Measurements from ENCODE around the gene AKT1.

AKT1 gene

DNA sequence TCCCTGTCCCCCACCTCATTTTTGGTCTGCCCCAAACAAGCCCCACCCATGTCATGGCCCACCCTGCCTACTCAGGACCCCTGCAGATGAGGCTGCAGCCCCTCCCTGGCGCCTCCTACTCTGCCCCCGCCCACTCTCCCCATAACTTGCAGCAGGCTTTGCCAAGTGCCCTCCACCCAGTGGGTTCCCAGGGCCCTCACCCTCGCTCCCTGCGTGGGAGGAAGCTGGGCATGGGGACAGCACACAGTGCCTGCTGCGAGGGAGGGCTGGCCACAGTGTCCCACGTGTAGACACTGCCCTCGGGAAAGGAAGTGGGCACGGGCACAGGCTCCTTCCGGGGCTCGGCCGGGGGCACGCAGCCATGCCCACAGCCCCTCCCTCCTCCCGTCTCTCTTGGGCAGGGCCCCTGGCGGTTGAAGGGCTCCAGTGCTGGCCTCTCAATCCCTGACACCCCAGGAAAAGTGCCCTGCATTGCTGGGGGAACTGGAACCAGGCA, 9.4 kb downstream of the AKT1 start:
- peak in 1 of 5 experiments; percentile 65 for DNase-seq

DNA sequence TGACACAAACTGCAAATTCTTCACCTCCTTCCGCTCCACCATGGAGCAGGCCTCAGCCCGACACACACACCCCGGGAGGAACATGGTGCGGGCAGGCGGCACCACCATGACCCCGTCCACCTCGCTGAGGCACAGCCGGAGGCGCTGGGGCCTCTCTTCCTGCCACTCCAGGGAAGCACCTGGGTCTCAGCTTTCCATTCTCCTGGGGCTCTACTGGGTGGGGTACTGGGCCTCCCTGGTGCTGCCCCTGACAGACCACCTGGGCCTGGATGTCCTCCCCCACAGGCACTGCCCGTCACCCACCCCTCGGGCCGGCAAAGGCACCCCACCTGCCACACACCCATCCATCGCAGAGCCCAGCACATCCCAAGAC, 9.9 kb downstream of the AKT1 start:
- no peak for DNase-seq

DNA sequence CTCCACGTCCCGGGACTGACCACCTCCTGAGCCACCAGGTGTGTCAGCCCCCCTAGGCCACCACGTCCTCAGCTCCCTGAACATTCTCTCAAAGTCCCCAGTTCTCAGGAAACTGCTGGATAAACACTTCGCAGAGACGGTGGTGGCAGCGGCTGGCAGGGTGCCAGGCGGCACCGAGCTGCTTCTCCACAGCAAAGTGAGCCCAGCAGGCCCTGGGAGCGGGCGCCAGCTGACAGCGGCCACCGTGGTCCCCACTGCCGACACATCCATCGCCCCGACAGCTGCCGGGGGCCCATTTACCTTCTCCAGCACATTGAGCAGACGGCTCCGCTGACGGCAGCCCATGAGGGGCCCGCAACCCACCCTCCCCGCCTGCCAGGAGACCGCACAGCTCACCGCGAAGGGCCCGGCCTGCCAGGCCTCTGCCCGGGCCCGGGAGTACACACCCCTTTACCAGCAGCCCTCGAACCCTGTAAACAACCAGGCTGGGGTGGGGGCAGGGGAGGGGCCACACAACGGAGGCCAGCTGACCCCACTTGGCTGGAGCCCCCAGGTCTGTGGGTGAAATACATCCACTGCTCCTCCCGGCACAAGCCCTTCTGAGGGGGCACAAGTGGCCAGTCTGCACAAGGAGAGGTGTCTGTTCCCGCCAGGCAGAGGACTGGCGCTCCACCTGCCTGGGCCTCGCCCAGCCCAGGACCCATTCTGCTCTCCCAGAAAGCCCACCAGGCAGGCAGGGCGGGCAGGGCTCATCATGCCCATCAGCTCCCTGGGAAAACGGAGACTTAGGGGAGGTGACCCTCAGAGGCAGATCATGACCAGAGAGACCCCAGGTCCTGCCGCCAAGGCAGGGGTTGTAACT, 10.5 kb downstream of the AKT1 start:
- DNase-seq, result no peak

DNA sequence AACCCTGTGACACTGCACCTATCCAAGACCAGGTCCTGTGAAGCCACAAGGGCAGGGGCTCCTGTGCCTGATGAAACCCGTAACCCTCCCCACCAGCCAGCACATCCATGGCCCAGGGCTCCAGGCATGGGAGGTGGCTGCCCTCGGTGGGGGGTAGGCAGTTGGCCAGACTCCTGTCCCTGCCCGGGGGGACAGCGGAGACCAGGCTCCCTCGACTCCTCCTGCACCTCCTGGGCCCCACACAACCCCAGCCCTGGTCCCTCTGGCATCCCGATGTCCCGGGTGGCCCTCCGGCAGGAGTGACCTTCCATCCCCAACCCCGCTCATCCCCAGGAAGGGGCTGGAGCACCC, 11.4 kb downstream of the AKT1 start:
- no peak for DNase-seq

DNA sequence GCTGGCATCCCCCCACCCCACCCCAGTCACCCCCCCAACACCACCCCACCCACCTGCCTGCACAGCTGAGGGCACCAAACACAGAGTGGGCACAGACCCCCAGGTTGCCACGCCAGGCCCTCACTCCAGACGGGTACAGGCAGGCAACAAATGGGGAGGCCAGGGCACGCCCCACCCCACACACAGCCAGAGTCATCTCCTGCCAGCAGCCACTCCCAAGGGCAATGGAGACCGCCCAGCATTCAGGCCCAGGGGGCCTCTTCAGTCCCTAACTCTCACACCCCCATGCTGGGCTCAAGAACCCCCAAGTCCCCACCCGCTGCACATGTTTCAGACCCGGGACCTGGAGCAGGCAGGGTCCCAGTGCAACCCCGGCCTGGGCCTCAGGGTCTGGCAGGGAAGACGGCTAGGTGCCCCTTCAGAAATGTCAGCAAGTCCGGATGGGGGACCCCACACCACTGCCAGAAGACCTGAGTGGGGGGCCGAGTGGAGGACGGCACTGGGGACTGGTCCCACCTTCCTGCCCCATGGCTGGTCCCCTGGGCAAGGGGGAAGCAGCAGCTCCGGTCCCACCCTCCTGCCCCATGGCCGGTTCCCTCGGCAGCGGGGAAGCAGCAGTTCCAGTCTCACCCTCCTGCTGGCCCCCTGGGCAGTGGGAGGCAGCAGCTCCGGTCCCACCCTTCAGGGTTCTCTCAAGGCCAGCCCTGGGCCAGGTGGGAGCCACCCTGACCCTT, 11.9 kb downstream of the AKT1 start:
- no peak for DNase-seq

DNA sequence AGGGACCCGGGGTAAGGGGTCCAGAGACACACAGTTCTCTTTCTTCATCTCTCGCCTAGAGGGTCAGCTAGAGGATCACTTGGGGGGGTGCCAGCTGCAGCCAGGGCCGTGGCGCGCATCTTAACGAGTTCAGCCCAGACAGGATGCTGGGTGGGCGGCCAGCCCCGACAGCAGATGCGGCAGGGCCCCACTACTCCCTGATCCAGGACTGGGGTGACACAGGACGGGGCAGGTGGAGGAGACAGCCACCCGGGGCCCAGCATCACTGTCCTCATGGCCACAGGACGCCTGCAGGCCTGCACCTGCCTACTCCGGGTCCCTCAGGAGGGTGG, 12.8 kb downstream of the AKT1 start:
- no peak for DNase-seq

DNA sequence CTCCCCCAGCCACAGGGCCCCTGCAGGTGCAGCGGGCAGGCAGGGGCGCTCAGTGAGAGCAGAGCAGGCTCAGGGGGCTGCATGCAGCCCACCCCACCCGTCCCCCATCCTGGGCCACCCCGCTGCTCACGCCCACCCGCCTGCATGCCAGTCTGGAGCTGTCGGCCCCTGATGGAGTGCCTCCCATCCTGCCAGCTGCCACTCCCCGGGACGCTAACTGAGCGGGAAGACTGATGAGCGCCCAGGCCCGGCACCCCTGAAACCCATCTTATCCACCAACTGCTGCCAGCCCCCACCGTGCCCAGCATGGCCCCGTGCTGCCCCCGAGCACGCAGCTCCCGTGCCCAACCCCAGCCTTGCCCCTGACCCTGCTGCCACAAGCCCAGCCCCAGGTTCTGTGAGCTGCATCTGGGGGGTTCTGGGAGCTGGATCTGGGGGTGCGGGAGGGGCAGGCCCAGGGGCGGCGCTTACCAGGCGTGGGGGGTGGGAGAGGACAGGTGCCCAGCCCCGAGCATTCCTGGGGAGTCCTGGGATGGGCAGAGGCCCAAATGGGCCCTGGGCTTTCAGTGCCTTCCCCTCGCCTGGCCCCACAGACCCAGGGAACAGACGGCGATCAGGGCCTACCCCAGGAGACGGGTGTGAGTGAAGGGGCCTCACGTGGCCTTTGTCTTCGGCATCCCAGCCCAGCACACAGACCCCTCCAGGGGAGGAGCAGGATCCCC, 13.3 kb downstream of the AKT1 start:
- DNase-seq, result no peak

DNA sequence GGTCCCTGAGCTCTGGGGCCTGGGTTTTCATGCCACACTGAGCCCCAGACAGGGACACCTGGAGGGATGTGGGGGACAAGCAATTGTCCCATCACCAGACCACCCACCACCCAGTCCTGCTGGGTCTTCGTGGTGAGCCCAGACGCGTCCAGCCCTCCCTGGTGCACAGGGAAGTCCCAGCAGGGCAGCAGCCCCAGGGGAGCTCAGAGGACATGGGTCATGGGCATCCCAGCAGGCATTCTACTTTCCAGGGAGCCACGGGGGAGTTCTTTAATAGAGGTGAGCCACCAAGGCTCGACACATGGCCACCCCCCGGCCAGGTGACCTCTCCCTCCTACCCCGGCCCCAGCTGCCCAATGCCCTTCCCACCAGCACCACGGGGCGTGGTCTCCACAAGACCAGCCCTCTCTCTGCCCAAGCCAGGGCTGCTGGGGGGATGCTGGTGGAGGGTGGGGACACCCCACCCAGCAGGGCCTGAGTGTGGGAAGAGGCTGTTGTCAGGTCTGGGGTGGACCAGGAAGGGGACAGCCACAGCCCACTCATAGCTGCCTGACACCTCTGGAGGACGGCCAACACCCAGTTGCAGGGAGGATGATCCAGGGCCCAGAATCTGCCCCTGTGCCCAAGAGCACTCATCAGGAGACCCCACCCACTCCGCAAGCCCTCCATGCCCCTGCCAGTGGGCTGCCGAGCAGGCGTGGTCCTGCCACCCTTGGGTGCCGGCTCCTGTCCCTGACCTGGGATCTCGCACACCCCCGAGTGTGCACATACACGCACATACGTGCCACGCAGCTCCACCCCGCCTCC, 14.1 kb downstream of the AKT1 start:
- DNase-seq, result no peak

DNA sequence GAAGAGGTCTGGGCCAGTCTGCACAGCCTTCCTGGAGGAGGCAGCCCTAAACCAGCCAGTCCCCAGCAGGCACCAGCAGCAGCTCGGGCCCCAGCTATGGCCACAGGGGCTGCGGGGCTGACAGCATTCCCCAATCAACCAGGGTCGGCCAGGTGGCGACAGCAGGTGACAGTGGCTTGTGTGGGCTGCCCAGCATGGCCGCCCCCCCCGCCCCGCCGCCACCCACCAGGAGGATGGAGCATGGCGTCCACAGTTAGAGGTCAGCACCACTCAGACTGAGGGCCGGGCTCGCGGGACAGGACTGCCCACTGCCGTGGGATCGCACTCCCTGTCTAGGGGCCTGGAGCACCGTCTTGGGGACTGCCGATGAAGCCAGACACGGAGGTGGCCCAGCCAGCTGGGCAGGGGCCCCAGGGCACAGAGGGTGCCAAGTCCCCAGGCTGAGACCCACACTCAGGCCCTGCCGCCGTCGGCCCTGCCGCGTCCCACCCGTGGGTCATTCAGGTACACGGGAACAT, 15.0 kb downstream of the AKT1 start:
- DNase-seq, result no peak

DNA sequence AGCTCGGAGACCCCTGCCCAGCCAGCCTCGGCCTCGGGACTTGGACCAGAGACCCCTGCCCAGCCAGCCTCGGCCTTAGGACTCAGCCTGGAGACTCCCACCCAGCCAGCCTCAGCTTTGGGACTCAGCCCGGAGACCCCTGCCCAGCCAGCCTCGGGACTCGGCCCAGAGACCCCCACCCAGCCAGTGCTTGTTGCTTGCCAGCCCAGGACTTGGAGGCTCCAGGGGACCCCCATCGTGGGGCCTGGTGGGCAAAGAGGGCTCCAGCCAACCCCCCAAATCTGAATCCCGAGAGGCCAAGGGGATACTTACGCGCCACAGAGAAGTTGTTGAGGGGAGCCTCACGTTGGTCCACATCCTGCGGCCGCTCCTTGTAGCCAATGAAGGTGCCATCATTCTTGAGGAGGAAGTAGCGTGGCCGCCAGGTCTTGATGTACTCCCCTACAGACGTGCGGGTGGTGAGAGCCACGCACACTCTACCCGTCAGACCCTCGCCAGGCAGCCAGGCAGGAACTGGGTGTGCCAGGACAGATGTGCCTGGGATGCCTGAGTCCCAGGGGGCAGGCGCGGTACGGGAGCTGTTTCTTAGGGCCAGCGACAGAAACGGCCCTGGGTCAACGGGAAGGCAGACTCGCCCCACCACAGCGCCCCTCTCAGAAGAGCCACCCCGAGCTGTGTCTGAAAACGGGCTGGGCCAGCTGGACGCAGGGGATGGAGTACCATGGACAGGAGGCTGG, 15.6 kb downstream of the AKT1 start:
- DNase-seq, result no peak

DNA sequence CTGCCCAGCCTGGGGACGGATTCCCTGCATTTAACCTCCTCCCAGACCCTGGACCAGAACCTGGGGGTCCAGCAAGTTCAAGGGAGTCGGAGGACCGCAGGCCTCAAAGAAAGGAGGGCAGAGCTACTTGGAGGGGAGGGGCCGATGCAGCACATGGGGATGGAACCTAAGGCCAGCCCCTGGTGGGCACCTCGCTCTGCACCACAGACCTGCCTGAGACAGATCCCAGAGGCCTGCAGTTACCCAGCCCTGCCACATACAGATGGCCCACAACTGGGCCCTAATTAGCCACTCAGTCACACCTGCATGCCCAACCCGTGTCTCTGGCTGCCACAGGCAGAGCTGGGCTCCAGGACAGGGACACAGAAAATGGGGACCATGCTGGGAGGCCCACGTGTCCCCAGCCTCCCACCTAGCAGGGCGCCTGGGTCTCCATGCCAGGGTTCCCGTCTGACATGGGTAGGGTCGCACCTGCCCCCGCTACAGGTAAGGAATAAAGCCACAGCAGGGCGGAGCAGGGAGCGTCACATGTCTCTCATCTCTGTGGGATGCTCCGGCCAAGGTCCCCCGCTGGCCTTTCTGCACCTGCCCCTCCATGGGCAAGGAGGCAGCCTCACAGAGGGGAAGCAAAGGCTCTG, 16.7 kb downstream of the AKT1 start:
- no peak for DNase-seq

DNA sequence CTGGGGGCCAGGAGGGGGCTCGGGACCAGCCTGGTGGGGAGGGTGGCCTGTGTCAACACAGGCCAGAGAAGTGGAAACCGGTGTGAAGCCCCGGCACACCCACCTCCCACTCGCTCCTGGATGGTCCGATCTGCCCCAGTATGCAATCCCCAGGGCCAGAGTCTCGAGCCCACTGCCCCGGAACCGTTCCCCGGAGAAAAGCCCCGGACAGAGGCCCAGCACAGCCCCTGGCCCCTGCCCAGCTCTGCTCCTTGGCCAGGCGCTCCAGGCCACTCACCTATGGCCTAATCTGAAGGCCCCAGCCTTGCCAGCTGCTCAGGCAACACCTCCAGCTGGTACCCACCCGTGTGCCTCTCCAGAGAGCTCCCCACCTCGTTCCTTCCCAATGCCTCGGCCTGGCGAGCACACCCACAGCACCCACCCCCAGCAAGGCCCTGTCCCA, 17.7 kb downstream of the AKT1 start:
- no peak for DNase-seq

DNA sequence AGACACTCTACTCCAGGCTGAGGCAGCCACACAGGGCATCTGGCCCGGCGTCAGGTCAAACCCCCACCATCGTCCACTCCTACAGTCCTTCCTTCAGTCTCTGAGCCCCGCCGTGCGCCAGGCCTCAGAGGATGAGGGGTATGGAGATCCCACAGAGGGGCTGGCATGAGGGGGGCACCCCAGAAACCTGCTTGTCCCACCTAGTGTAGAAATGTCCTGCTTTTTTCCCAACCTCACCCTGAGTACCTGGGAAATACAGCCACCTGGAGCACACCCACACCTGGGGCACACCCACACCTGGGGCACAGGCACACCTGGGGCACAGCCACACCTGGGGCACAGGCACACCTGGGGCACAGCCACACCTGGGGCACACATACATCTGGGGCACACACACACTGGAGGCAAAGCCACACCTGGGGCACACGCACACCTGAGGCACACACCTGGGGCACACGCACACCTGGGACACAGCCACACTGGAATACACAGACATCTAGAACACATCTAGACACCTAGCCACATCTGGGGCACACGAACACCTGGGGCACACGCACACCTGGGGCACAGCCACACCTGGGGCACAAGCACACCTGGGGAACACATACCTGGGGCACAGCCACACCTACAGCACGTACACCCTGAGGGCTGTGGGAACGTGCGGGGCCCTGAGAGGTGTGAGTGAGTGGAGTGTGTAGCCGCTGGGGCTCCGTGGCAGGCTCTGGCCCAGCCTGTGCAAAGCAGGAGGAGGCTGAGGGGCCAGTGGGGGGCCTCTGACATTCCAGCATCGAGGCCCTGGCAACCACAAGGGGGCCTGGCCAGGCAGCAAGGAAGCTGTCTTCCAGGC, 18.4 kb downstream of the AKT1 start:
- DNase-seq, result no peak

DNA sequence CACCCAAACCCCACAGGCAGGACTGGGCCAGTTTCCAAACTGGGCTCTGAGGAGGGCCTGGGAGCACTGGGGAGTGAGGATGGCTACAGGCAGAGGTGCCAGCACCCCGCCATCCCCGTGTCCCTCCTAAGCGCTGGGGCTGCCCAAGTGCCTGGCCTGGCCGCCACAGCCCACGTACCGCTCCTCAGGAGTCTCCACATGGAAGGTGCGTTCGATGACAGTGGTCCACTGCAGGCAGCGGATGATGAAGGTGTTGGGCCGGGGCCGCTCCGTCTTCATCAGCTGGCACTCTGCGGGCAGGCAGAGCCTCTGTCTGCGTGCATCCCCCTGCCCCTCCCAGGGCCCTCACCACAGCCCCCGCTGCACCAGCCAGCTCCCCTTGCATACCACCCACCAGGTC, 19.1 kb downstream of the AKT1 start:
- DNase-seq, result no peak

DNA sequence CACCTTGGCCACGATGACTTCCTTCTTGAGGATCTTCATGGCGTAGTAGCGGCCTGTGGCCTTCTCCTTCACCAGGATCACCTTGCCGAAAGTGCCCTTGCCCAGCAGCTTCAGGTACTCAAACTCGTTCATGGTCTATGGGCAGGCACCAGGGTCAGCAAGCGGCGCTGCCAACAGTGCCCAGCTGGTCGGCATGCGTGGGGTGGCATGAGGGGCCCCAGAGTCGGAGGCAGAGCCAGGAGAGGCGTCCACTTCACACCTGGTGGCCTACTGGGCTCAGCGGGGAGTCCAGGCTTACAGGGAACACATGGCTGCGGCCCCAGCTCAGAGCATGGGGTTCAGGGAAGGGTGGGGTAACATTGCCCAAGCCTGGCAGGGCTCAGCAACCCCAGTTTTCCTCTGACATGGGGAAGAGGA, 20.5 kb downstream of the AKT1 start:
- DNase-seq, result no peak

DNA sequence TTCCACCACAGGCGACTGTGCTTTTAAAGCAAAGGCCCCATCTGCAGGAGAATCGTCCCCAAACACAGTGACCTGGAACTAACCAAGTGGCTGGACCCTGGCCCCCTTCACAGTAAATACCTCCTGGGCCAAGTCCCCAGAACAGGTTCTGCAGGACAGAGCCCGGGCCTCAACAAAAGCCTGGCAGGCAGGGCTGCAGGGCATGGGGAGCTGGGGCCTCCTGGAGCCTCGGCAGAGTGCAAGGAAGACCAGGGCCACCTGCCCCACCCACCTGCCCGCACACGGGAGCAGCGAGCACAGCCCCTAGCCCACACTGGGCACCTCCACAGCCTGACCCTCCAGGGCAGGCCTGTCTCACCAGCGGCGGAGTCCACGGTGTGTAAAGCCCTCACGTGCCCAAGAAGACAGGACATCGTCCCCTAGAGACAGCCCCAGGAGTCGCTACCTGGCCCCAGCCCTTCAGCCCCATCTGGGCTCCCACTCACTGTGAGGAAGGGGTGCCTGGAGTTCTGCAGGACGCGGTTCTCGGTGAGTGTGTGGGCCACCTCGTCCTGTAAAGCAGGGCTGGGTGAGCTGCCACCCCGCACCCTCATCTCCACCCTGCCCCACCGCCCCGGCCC, 21.0 kb downstream of the AKT1 start:
- DNase-seq, result no peak

DNA sequence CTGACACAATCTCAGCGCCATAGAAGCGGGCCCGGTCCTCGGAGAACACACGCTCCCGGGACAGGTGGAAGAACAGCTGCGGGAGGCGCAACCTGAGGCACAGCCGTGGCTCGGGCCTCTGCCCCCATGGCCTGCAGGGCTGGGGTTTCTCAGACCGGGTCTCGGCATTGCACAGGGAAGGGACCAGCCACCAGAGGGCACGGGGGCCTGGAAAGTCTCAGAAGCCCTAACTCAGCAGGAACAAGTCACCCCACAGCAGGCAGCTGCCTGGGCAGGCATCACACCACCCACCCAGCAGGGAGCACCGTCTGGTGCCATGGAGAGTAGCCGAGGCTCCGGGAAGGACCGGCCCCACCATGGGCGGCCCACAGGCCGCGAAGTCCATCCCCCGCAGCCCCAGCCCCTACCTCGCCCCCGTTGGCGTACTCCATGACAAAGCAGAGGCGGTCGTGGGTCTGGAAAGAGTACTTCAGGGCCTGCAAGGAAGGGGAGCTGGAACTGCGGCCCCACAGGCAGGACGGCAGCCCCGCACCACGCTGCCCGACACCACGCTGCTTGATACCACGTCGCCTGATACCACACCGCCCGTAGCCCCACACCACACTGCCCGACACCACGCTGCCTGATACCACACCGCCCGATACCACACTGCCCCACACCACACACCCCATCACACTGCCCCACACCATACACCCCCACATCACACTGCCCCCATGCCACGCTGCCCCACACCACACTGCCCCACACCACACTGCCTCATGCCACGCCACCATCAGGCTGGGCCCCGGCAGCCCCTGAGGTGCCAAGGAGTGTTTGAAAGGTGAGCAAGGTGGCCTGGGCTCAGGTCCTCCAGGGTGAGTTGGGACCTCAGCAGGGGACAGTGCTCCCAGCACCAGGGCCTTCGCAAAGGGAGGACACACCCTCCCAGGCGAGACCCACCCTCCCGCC, 21.8 kb downstream of the AKT1 start:
- DNase-seq, result no peak

DNA sequence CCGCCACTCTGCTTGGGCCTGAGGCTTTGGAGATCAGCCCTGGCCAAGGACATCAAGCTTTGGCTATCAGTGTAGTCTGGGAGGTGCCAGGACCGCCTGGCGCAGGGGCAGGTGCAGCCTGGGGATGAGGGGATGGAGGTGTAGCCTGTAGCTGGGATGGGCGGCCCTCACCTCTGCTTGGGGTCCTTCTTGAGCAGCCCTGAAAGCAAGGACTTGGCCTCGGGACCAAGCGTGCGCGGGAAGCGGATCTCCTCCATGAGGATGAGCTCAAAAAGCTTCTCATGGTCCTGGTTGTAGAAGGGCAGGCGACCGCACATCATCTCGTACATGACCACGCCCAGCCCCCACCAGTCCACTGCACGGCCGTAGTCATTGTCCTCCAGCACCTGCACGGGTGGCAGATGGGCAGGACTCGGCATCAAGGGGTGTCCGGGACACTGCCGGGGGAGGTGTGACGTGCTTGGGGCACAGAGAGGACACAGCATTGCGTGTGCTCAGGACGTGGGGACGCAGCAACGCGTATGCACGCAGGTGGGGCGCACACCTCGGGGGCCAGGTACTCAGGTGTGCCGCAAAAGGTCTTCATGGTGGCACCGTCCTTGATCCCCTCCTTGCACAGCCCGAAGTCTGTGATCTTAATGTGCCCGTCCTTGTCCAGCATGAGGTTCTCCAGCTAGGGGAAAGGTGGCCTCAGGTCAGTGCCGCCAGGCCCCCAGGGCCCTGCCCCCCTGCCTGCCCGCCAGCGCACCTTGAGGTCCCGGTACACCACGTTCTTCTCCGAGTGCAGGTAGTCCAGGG, 22.6 kb downstream of the AKT1 start:
- no peak for DNase-seq

Data from T-helper 2 cell (primary cell).